Activated B cell treated with CpG ODN at 0.5 μM for 24 hours (primary cell): ENCODE data around the gene WDR49. TPM values are rescaled to one million over a fixed set of nuclear protein-coding genes. Genes with fewer than 3 reads are reported as not detected.

Experiments
- ATAC-seq: fragments of 200-7000 bp; cut with Tn5 transposase; one replicate; pipeline ENCODE4 v1.10.0; 2021; ENCODE audit warnings: low read depth, mild to moderate bottlenecking, moderate library complexity
- CTCF ChIA-PET: fragments of 350-600 bp; sonication (Branson Sonifier 250); formaldehyde crosslinking; loops from one replicate; lab custom pipeline; 2021; ENCODE audit warnings: antibody characterized with exemption; lab: Charles Lee
- POLR2A ChIA-PET: fragments of 350-600 bp; sonication (Branson Sonifier 250); formaldehyde crosslinking; loops from one replicate; lab custom pipeline; 2021; ENCODE audit warnings: antibody characterized with exemption; lab: Charles Lee
- DNase-seq: peaks from one replicate; pipeline ENCODE4 v3.0.0; 2022
- H3K27ac Mint-ChIP-seq: one replicate; pipeline ENCODE4 v1.8.0; 2020; ENCODE audit warnings: mixed read lengths
- H3K27me3 Mint-ChIP-seq: one replicate; pipeline ENCODE4 v1.8.0; 2021; ENCODE audit warnings: mixed read lengths
- H3K36me3 Mint-ChIP-seq: one replicate; pipeline ENCODE4 v1.8.0; 2021; ENCODE audit warnings: low read depth, mixed read lengths
- H3K4me1 Mint-ChIP-seq: one replicate; pipeline ENCODE4 v1.8.0; 2021; ENCODE audit warnings: mixed read lengths
- H3K4me3 Mint-ChIP-seq: one replicate; pipeline ENCODE4 v1.8.0; 2020; ENCODE audit warnings: mild to moderate bottlenecking, mixed read lengths
- H3K9me3 Mint-ChIP-seq: one replicate; pipeline ENCODE4 v1.8.0; 2020; ENCODE audit warnings: mixed read lengths
- CTCF ChIP-seq: fragments of 200-600 bp; IDR thresholded peaks from one replicate; pipeline ENCODE4 v1.8.0; 2022; ENCODE audit warnings: antibody characterized with exemption, mild to moderate bottlenecking
- intact Hi-C: fragments of 100-400 bp; cut with micrococcal nuclease; formaldehyde crosslinking; loops from one replicate; pipeline ENCODE4 v1.15.1; 2024
- total RNA-seq: library from RNA; stranded (reverse); gene quantifications from 2 replicates; pipeline ENCODE4 v1.2.3, GENCODE V29; 2022

Gene WDR49
- total RNA-seq, 1 donor from 2014 or later, result 0.49 TPM

GRCh38 chr3:167450195-167450594, 203.5 kb downstream of the WDR49 start:
- H3K4me3 Mint-ChIP-seq, result no peak overlapping the region

GRCh38 chr3:167445491-167445890, 208.3 kb downstream of the WDR49 start:
- intact Hi-C loops, result no loop called here
- ChIA-PET CTCF (no interaction called here), POLR2A (no interaction called here)
- Mint-ChIP-seq H3K9me3 (peaks cover 2% of the 10 kb centered on the region), H3K27me3 (no peaks in the 10 kb centered on the region), H3K36me3 (no peaks in the 10 kb centered on the region), H3K4me3 (no peak overlapping the region), H3K4me1 (peaks cover 4% of the 10 kb centered on the region), H3K27ac (no peak overlapping the region)
- TF ChIP-seq CTCF, result no peak
- ATAC-seq, result no peak
- no peak for DNase-seq

More at GRCh38 chr3:167450195-167450594, 203.5 kb downstream of the WDR49 start:
- Mint-ChIP-seq H3K27me3 (no peaks in the 10 kb centered on the region), H3K4me1 (peaks cover 4% of the 10 kb centered on the region), H3K36me3 (no peaks in the 10 kb centered on the region), H3K9me3 (no peaks in the 10 kb centered on the region), H3K27ac (no peak overlapping the region)
- peak; percentile 42 for ATAC-seq
- intact Hi-C loops, result no loop called here
- no peak for TF ChIP-seq CTCF
- ChIA-PET POLR2A (no interaction called here), CTCF (interaction anchor here (0.7 kb wide), 1 partner anchor 231 kb away, joined by 3 read pairs; no protein-coding TSS in a partner anchor)
- DNase-seq, result no peak

GRCh38 chr3:167441256-167441655, 212.5 kb downstream of the WDR49 start:
- CTCF ChIA-PET, result no interaction called here
- H3K27ac Mint-ChIP-seq, result no peak overlapping the region
- no peaks in the 10 kb centered on the region for H3K27me3 Mint-ChIP-seq
- POLR2A ChIA-PET, result no interaction called here
- DNase-seq (no peak), ATAC-seq (no peak)
- no peaks in the 10 kb centered on the region for H3K4me1 Mint-ChIP-seq
- TF ChIP-seq CTCF, result no peak
- intact Hi-C loops, result no loop called here
- no peak overlapping the region for H3K4me3 Mint-ChIP-seq
- peaks cover 2% of the 10 kb centered on the region for H3K9me3 Mint-ChIP-seq
- H3K36me3 Mint-ChIP-seq, result no peaks in the 10 kb centered on the region

- intact Hi-C loops, result no loop called here
- ChIA-PET POLR2A (no interaction called here), CTCF (no interaction called here)
- no peak for DNase-seq
- no peak for ATAC-seq
- H3K9me3 Mint-ChIP-seq, result peaks cover 2% of the 10 kb centered on the region
- H3K27me3 Mint-ChIP-seq, result no peaks in the 10 kb centered on the region
- H3K36me3 Mint-ChIP-seq, result no peaks in the 10 kb centered on the region
- H3K27ac Mint-ChIP-seq, result no peak overlapping the region
- no peaks in the 10 kb centered on the region for H3K4me1 Mint-ChIP-seq
- H3K4me3 Mint-ChIP-seq, result no peak overlapping the region
- no peak for TF ChIP-seq CTCF
Observed at GRCh38 chr3:167437428-167438139, 216.2 kb downstream of the WDR49 start.

Other genes with a start within 250 kb of the WDR49 start
- gene SERPINI2, start 179.9 kb downstream of the WDR49 start, total RNA-seq, result not detected in 2 replicates
- gene PDCD10, start 81.0 kb upstream of the WDR49 start, total RNA-seq, result 54.0 and 54.8 TPM in 2 replicates
- gene SERPINI1, start 81.8 kb upstream of the WDR49 start, total RNA-seq, result 1.8 and 1.9 TPM in 2 replicates